Endothelial cell of umbilical vein (primary cell): ENCODE results near the gene PRKX.

Source experiments
- FOS ChIP-seq: IDR thresholded peaks from 2 replicates; pipeline ENCODE4 v1.6.1; 2011; ENCODE audit warnings: mild to moderate bottlenecking, low read length, moderate library complexity, borderline replicate concordance; ENCODE audit not compliant: insufficient read depth
- POLR2A ChIP-seq: IDR thresholded peaks from 2 replicates; pipeline ENCODE4 v1.6.1; 2012; ENCODE audit warnings: low read depth, mild to moderate bottlenecking, control low read depth, low read length
- POLR2AphosphoS5 ChIP-seq: IDR thresholded peaks from 2 replicates; pipeline ENCODE4 v1.6.1; 2012; ENCODE audit warnings: low read depth, mild to moderate bottlenecking, control low read depth, low read length, moderate library complexity; ENCODE audit not compliant: insufficient read depth
- TF ChIP-seq, protein P1 (sequence below), 2 donors: IDR thresholded peaks; 1 replicate in 1 of 2; 2 replicates in 1 of 2; pipeline ENCODE4 v1.5.1; 2011; ENCODE audit warnings: low read length in 2 of 2, mild to moderate bottlenecking in 2 of 2, moderate library complexity in 2 of 2, control low read depth in 1 of 2, inconsistent platforms in 1 of 2, low read depth in 1 of 2; ENCODE audit not compliant: insufficient read depth in 1 of 2; ENCODE audit errors: extremely low read depth in 1 of 2
- TF ChIP-seq, protein P2 (sequence below): IDR thresholded peaks from 2 replicates; pipeline ENCODE4 v1.6.1; 2011; ENCODE audit not compliant: insufficient read depth, insufficient read length

DNA sequence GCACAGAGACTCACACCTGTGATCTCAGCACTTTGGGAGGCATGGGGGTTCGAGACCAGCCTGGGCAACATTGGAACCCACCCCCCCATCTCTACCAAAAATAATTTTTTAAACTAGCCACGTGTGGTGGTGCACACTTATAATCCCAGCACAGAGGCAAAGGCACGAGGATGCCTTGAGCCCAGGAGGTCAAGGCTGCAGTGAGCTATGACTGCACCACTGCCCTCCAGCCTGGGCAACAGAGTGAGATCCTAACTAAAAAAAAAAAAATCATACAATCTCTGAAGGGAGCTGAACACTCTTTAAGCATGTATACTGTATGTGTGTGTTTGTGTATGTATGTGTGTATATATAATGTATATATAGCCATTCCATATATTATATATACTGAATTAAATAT, 2.5 kb upstream of the PRKX start:
- TF ChIP-seq, protein P1, sequence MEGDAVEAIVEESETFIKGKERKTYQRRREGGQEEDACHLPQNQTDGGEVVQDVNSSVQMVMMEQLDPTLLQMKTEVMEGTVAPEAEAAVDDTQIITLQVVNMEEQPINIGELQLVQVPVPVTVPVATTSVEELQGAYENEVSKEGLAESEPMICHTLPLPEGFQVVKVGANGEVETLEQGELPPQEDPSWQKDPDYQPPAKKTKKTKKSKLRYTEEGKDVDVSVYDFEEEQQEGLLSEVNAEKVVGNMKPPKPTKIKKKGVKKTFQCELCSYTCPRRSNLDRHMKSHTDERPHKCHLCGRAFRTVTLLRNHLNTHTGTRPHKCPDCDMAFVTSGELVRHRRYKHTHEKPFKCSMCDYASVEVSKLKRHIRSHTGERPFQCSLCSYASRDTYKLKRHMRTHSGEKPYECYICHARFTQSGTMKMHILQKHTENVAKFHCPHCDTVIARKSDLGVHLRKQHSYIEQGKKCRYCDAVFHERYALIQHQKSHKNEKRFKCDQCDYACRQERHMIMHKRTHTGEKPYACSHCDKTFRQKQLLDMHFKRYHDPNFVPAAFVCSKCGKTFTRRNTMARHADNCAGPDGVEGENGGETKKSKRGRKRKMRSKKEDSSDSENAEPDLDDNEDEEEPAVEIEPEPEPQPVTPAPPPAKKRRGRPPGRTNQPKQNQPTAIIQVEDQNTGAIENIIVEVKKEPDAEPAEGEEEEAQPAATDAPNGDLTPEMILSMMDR (IDR thresholded peaks at IDR 0.05; ENCODE audit: extremely low read depth in 1 of 2, insufficient read depth in 1 of 2, low read depth in 1 of 2, low read length in 2 of 2): no peak
- TF ChIP-seq POLR2A: no peak
- TF ChIP-seq, protein P2, sequence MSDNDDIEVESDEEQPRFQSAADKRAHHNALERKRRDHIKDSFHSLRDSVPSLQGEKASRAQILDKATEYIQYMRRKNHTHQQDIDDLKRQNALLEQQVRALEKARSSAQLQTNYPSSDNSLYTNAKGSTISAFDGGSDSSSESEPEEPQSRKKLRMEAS: no peak
- no peak for TF ChIP-seq FOS
- no peak for TF ChIP-seq POLR2AphosphoS5
